ENCODE measurements around the gene STAT4.
A peak's percentile ranks its signal among the peaks of the same experiment; 100 is the strongest.

DNA sequence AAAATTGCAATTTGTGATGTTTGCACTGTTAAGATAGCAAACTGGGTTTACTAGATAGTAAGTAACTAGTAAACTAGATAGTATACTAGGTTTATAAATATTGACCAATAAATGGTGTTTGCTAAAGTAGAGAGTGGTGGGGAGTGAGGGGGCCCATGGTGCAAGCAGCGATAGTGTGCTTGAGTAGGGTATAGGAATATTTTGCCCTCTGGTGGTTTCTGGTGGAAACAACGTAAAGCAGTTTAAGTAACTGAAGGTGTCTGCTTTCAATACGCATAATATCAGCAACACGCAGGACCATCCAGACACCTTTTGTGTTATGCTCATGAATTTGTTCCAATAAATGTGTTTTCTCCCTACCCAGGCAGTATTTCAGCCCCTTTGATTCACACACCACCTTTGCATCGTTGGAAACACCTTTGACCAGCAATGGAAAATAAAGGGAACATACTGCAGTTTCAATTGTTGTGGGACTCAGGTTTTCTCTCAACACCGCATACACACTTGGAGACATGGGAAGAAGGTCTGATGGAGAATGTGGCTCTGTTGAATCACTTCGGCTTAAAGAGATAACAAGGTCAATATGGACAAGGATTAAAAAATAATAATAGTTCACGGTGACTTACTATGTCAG, 120.2 kb downstream of the STAT4 start:
- TF ChIP-seq, protein P1, sequence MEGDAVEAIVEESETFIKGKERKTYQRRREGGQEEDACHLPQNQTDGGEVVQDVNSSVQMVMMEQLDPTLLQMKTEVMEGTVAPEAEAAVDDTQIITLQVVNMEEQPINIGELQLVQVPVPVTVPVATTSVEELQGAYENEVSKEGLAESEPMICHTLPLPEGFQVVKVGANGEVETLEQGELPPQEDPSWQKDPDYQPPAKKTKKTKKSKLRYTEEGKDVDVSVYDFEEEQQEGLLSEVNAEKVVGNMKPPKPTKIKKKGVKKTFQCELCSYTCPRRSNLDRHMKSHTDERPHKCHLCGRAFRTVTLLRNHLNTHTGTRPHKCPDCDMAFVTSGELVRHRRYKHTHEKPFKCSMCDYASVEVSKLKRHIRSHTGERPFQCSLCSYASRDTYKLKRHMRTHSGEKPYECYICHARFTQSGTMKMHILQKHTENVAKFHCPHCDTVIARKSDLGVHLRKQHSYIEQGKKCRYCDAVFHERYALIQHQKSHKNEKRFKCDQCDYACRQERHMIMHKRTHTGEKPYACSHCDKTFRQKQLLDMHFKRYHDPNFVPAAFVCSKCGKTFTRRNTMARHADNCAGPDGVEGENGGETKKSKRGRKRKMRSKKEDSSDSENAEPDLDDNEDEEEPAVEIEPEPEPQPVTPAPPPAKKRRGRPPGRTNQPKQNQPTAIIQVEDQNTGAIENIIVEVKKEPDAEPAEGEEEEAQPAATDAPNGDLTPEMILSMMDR (conservative IDR thresholded peaks at IDR 0.05 in 1 of 2, IDR thresholded peaks at IDR 0.05 in 1 of 2; ENCODE audit: extremely low read depth in 1 of 2, insufficient read depth in 1 of 2, low read depth in 1 of 2, low read length in 2 of 2): peak; percentile 58 to 73
- TF ChIP-seq EZH2 (IDR thresholded peaks at IDR 0.05; ENCODE audit: borderline replicate concordance, low read length): no peak

Measured in mammary epithelial cell (primary cell).